Stomach (tissue), 9 donors: ENCODE results near the gene TBCEL. TPM values are rescaled to one million over a fixed set of nuclear protein-coding genes. Genes with fewer than 3 reads are reported as not detected.

Source experiments
- DNase-seq, 2 donors: peaks; one replicate each; pipeline versions ENCODE4 v3.0.0 to v3.0.0-alpha.2; 2013 to 2019
- H3K27ac ChIP-seq, 5 donors: fragments of 200-600 bp in 4 of 5; sonication (generic) in 4 of 5; one replicate each; pipeline ENCODE4 v1.5.1; 2013 to 2019; ENCODE audit warnings: mild to moderate bottlenecking in 1 of 5, moderate library complexity in 1 of 5
- H3K27me3 ChIP-seq, 3 donors: fragments of 200-600 bp; sonication (generic); one replicate each; pipeline ENCODE4 v1.5.1; 2017 to 2019; ENCODE audit warnings: mixed run types in 1 of 3
- H3K36me3 ChIP-seq, 4 donors: fragments of 200-600 bp; sonication (generic); 1 replicate in 3 of 4; 2 replicates in 1 of 4; pipeline ENCODE4 v1.5.1; 2016 to 2019
- H3K4me1 ChIP-seq, 4 donors: fragments of 200-600 bp; sonication (generic); one replicate each; pipeline ENCODE4 v1.5.1; 2016 to 2019
- H3K4me3 ChIP-seq, 4 donors: fragments of 200-600 bp; sonication (generic) in 3 of 4; one replicate each; pipeline ENCODE4 v1.5.1; 2016 to 2019; ENCODE audit warnings: mild to moderate bottlenecking in 1 of 4
- H3K9me3 ChIP-seq, 4 donors: fragments of 200-600 bp; sonication (generic); one replicate each; pipeline ENCODE4 v1.5.1; 2016 to 2019
- CTCF ChIP-seq, 7 experiments: fragments of 450-650 bp in 4 of 7; fragments of 200-600 bp in 3 of 7; sonication (generic) in 3 of 7; IDR thresholded peaks; one replicate each; pipeline ENCODE4 v1.5.1; 2016 to 2019; ENCODE audit warnings: antibody characterized with exemption in 7 of 7, control low read depth in 2 of 7, mild to moderate bottlenecking in 1 of 7
- EP300 ChIP-seq: sonication (generic); formaldehyde crosslinking; IDR thresholded peaks from one replicate; pipeline ENCODE4 v1.6.1; 2017; ENCODE audit warnings: antibody characterized with exemption
- POLR2A ChIP-seq, 4 donors: fragments of 450-650 bp; IDR thresholded peaks; one replicate each; pipeline ENCODE4 v1.6.1; 2016; ENCODE audit warnings: antibody characterized with exemption in 4 of 4, control low read depth in 2 of 4, mild to moderate bottlenecking in 1 of 4, moderate library complexity in 1 of 4
- POLR2AphosphoS5 ChIP-seq, 3 donors: sonication (generic); formaldehyde crosslinking; IDR thresholded peaks; one replicate each; pipeline ENCODE4 v1.6.1; 2016; ENCODE audit warnings: antibody characterized with exemption in 3 of 3
- WGBS, 5 donors: extraction: QIAGEN DNeasy Blood & Tissue Kit in 3 of 5; methylation state at CpG; one replicate each; pipeline versions ENCODE4 v1.1.5 to v1.1.7; 2013 to 2018; 5-methylcytosine and 5-hydroxymethylcytosine counted together
- intact Hi-C: fragments of 100-400 bp; cut with DNase I; formaldehyde crosslinking; loops from one replicate; pipeline ENCODE4 v1.15.1; 2023; ENCODE audit warnings: low total_unique reads
- polyA plus RNA-seq, 3 donors: library from polyadenylated mRNA; stranded (reverse); fragments of 200-250 nt; gene quantifications; one replicate each; pipeline ENCODE4 v1.2.3, GENCODE V29; 2013
- total RNA-seq, 5 donors: library from RNA; depleted of rRNA; stranded (reverse); fragments of >200 nt; gene quantifications; one replicate each; pipeline versions ENCODE4 v1.1.0 to v1.2.3, GENCODE V29; 2014 to 2016
- donor health status: healthy with polysubstance abuse.
- donor health status: Bipolar disorder and iron deficiency.
- donor health status: healthy.

Gene TBCEL
- total and polyA plus RNA-seq, 8 donors, result 3.2 to 55.1 (median 8.1) TPM

DNA sequence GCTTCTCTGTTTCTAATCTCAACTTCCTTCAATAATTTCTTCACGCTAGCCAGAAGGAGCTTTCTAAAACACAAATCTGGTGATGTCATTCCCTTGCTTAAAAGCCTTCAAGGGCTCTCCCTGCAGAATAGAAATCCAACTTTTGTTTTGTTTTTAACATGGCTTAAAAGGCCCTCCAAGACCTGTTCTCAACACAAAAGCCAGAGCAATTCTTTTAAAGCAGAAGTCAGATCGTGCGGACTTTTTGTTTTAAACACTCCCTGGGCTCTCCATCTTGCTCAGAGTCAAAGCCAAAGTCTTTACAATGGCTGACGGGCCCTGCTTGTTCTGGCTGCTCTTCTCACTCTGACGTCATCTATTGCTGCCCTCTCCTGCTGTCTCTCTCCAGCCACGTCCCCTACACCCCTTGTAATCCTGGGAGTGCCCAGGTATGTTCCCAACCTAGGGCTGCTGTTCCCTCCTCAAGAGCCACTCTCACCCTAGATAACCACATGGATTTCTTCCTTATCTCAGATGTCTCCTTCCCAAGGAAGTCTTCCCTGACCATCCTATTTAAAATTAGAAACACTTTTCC is 99.7 kb downstream of the TBCEL start:
- no peak overlapping the region for H3K27ac ChIP-seq
- no peaks in the 10 kb centered on the region for H3K27me3 ChIP-seq
- 54 to 73% (median 66%) methylated on average over 6 of the region's 6 CpGs for WGBS, 5 donors
- DNase-seq, result peak in 1 of 2 donors; percentile 49
- no peaks in the 10 kb centered on the region for H3K36me3 ChIP-seq
- TF ChIP-seq POLR2A (IDR thresholded peaks at IDR 0.05), result no peak
- no peak for TF ChIP-seq EP300
- no peak for TF ChIP-seq POLR2AphosphoS5 (IDR thresholded peaks at IDR 0.05)
- no peak for TF ChIP-seq CTCF (IDR thresholded peaks at IDR 0.05)
- H3K4me1 ChIP-seq, result no peaks in the 10 kb centered on the region
- intact Hi-C loops, result no loop called here
- no peak overlapping the region for H3K4me3 ChIP-seq
- H3K9me3 ChIP-seq, result peaks cover 0 to 23% (median 14%) of the 10 kb centered on the region in 4 donors

- Histone ChIP-seq H3K4me1 (no peaks in the 10 kb centered on the region), H3K36me3 (peaks cover 0 to 5% (median 0%) of the 10 kb centered on the region in 4 donors), H3K4me3 (no peak overlapping the region), H3K27ac (no peak overlapping the region), H3K9me3 (peaks cover 0 to 9% (median 1%) of the 10 kb centered on the region in 4 donors), H3K27me3 (no peaks in the 10 kb centered on the region)
- WGBS, 5 donors, result 95 to 98% (median 96%) methylated on average over 13 to 30 of the region's 30 CpGs
- intact Hi-C loops, result no loop called here
- TF ChIP-seq POLR2A (IDR thresholded peaks at IDR 0.05) (no peak), CTCF (IDR thresholded peaks at IDR 0.05) (no peak), EP300 (no peak), POLR2AphosphoS5 (IDR thresholded peaks at IDR 0.05) (no peak)
- DNase-seq, result no peak
These were observed 103.9 kb downstream of the TBCEL start for GRCh38 chr11:121127809-121128208.

- Histone ChIP-seq H3K9me3 (no peaks in the 10 kb centered on the region), H3K36me3 (peaks cover 0 to 5% (median 0%) of the 10 kb centered on the region in 4 donors), H3K4me3 (no peak overlapping the region), H3K27me3 (no peaks in the 10 kb centered on the region), H3K4me1 (no peaks in the 10 kb centered on the region), H3K27ac (no peak overlapping the region)
- intact Hi-C loops, result no loop called here
- 93 to 94% (median 94%) methylated on average over 29 of the region's 29 CpGs for WGBS, 5 donors
- TF ChIP-seq POLR2AphosphoS5 (IDR thresholded peaks at IDR 0.05) (no peak), EP300 (no peak), POLR2A (IDR thresholded peaks at IDR 0.05) (no peak), CTCF (IDR thresholded peaks at IDR 0.05) (no peak)
- DNase-seq, result no peak
These were observed 105.7 kb downstream of the TBCEL start for GRCh38 chr11:121129362-121130340.

- TF ChIP-seq CTCF (IDR thresholded peaks at IDR 0.05) (no peak), POLR2AphosphoS5 (IDR thresholded peaks at IDR 0.05) (no peak), EP300 (no peak), POLR2A (IDR thresholded peaks at IDR 0.05) (no peak)
- no peaks in the 10 kb centered on the region for H3K4me1 ChIP-seq
- intact Hi-C loops, result no loop called here
- H3K27ac ChIP-seq, result no peak overlapping the region
- no peaks in the 10 kb centered on the region for H3K27me3 ChIP-seq
- 92 to 96% (median 94%) methylated on average over 6 of the region's 6 CpGs for WGBS, 5 donors
- no peaks in the 10 kb centered on the region for H3K9me3 ChIP-seq
- H3K4me3 ChIP-seq, result no peak overlapping the region
- no peak for DNase-seq
- peaks cover 0 to 5% (median 0%) of the 10 kb centered on the region in 4 donors for H3K36me3 ChIP-seq
These were observed 107.8 kb downstream of the TBCEL start for GRCh38 chr11:121131656-121132055.
